Measurements from ENCODE around the gene ARX.

Gene ARX

DNA sequence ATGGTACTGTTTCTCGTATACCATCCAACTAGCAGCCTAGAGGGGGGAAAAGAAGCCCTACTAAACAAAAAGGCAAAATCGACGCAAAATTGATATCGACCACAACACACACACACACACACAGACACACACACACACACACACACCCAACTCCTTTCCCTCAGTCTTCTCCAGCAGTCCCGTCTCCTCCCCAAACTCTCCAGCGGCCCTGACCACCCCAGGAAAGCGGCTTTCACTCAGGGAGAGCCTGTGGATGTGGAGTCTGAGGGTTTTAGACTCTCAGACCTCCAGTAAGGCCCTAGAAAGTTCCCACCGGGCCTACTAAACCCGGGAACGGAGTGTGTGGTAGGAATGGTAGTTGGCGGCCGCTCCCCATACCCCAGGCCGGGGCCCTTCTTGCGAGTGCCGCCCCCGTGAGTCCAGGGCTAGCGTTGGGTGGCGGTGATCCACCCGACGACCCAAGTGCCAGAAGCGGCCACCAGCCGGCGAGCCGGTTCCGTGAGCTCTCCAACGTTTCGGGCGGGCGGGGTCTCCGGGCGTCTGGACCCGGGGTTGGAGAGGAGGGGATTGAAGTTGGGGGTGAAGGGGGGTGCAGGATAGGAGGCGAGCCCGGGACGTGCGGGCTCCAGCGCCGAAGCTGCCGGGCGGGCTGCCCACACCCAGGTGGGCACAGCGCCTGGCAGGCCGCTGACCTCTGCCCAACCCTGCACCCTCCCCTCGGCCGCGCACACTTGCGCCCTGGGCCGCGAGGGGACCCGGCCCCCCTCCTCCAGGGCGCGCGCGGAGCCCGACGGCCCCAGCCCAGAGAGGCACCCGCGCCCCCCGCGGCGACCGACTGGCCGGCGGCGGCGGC lies 13.7 kb downstream of the ARX start:
- Histone ChIP-seq H3K27ac (ENCODE audit: low read length) (no peak overlapping the region), H3K79me2 (ENCODE audit: low read length) (no peaks in the 10 kb centered on the region), H3K36me3 (replicated peaks; ENCODE audit: insufficient read depth, low read length) (no peaks in the 10 kb centered on the region), H3K27me3 (replicated peaks; ENCODE audit: insufficient read depth, low read length) (peaks cover 4% of the 10 kb centered on the region; the same call in 1 of the 2 replicates), H3K4me2 (ENCODE audit: low read depth, low read length) (no peak overlapping the region), H3F3A (ENCODE audit: insufficient read depth, low read length) (no peaks in the 10 kb centered on the region), H4K20me1 (ENCODE audit: insufficient read depth, low read length) (no peaks in the 10 kb centered on the region), H2AFZ (ENCODE audit: low read length) (no peak overlapping the region), H3K4me1 (ENCODE audit: low read length) (no peaks in the 10 kb centered on the region), H3K9ac (ENCODE audit: low read length) (no peak overlapping the region), H3K4me3 (ENCODE audit: low read length) (no peak overlapping the region), H3K9me3 (replicated peaks; ENCODE audit: insufficient read depth, low read length) (no peaks in the 10 kb centered on the region), H3K9me2 (replicated peaks; ENCODE audit: insufficient read depth, low read length) (no peaks in the 10 kb centered on the region)
- TF ChIP-seq EZH2phosphoT487 (IDR thresholded peaks at IDR 0.05; ENCODE audit: low read length) (no peak), EZH2 (optimal IDR thresholded peaks at IDR 0.05; ENCODE audit: low read depth, low read length) (no peak)
- TF ChIP-seq, protein P1, sequence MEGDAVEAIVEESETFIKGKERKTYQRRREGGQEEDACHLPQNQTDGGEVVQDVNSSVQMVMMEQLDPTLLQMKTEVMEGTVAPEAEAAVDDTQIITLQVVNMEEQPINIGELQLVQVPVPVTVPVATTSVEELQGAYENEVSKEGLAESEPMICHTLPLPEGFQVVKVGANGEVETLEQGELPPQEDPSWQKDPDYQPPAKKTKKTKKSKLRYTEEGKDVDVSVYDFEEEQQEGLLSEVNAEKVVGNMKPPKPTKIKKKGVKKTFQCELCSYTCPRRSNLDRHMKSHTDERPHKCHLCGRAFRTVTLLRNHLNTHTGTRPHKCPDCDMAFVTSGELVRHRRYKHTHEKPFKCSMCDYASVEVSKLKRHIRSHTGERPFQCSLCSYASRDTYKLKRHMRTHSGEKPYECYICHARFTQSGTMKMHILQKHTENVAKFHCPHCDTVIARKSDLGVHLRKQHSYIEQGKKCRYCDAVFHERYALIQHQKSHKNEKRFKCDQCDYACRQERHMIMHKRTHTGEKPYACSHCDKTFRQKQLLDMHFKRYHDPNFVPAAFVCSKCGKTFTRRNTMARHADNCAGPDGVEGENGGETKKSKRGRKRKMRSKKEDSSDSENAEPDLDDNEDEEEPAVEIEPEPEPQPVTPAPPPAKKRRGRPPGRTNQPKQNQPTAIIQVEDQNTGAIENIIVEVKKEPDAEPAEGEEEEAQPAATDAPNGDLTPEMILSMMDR (IDR thresholded peaks at IDR 0.05; ENCODE audit: low read length), result no peak
- no peak for DNase-seq

DNA sequence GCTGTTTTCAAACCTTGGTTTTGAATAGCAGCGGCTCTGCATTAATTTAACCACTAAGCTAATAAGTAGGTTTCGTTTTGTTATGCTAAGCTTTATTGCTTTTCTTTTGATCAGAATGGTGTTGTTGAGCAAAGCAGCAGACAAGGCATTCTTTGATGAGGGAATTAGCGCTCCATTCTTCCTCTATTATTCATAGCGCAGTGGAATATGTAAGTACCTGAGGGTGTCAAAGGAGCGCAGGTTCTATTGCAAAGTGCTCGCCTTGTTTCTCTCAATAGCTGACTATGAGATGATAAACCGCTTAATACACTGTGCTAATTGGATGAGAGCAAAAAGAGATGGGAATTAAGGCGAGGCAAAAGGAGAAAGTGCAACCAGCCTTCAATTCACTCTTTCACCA lies 16.3 kb downstream of the ARX start:
- no peaks in the 10 kb centered on the region for H3K4me1 ChIP-seq (ENCODE audit: low read length)
- H3K9me3 ChIP-seq (replicated peaks; ENCODE audit: insufficient read depth, low read length), result no peaks in the 10 kb centered on the region
- no peak overlapping the region for H3K4me3 ChIP-seq (ENCODE audit: low read length)
- H3K27ac ChIP-seq (ENCODE audit: low read length), result no peak overlapping the region
- H3K36me3 ChIP-seq (replicated peaks; ENCODE audit: insufficient read depth, low read length), result no peaks in the 10 kb centered on the region
- DNase-seq, result no peak
- no peak overlapping the region for H3K9ac ChIP-seq (ENCODE audit: low read length)
- no peaks in the 10 kb centered on the region for H3K27me3 ChIP-seq (replicated peaks; ENCODE audit: insufficient read depth, low read length)
- no peak overlapping the region for H3K4me2 ChIP-seq (ENCODE audit: low read depth, low read length)
- H3K79me2 ChIP-seq (ENCODE audit: low read length), result no peaks in the 10 kb centered on the region
- no peaks in the 10 kb centered on the region for H3F3A ChIP-seq (ENCODE audit: insufficient read depth, low read length)
- H3K9me2 ChIP-seq (replicated peaks; ENCODE audit: insufficient read depth, low read length), result no peaks in the 10 kb centered on the region
- no peak for TF ChIP-seq EZH2 (optimal IDR thresholded peaks at IDR 0.05; ENCODE audit: low read depth, low read length)
- no peak for TF ChIP-seq EZH2phosphoT487 (IDR thresholded peaks at IDR 0.05; ENCODE audit: low read length)
- TF ChIP-seq, protein P1 (IDR thresholded peaks at IDR 0.05; ENCODE audit: low read length), result no peak
- H2AFZ ChIP-seq (ENCODE audit: low read length), result no peak overlapping the region
- no peaks in the 10 kb centered on the region for H4K20me1 ChIP-seq (ENCODE audit: insufficient read depth, low read length)

DNA sequence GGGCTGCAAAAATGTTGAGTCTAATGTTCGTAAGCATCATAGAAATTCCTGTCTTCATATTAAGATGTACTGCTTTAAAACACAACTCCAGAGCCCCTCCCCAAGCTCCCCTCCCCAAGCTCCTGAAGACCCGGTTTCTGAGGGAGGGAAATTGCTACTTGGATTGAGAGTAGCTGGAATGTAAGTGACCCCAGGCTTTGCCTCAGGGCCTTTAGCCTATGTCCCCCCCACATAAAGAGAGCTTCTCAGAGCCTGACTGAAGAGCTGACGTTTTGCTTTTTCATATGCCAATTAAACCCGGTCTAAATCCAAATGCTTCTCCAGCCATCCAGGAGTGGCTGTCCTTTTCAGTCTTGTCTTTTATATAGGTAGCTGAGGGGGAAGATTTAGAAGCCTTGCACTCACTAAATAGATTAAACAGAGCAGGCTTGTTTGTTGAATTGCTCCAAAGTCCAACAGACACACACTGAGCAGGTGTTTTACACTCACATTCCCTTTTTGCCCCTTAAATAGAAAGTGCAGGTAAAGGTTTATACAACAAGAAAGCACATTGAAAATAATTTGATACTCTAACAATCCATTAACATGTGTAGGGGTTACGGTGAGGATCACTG lies 19.6 kb downstream of the ARX start:
- Histone ChIP-seq H3K9me2 (replicated peaks; ENCODE audit: insufficient read depth, low read length) (no peaks in the 10 kb centered on the region), H3F3A (ENCODE audit: insufficient read depth, low read length) (no peaks in the 10 kb centered on the region), H4K20me1 (ENCODE audit: insufficient read depth, low read length) (no peaks in the 10 kb centered on the region), H3K4me2 (ENCODE audit: low read depth, low read length) (no peak overlapping the region), H3K9me3 (replicated peaks; ENCODE audit: insufficient read depth, low read length) (no peaks in the 10 kb centered on the region), H3K4me3 (ENCODE audit: low read length) (no peak overlapping the region), H3K27ac (ENCODE audit: low read length) (no peak overlapping the region), H3K9ac (ENCODE audit: low read length) (no peak overlapping the region), H3K4me1 (ENCODE audit: low read length) (no peaks in the 10 kb centered on the region), H2AFZ (ENCODE audit: low read length) (no peak overlapping the region), H3K79me2 (ENCODE audit: low read length) (no peaks in the 10 kb centered on the region), H3K27me3 (replicated peaks; ENCODE audit: insufficient read depth, low read length) (no peaks in the 10 kb centered on the region), H3K36me3 (replicated peaks; ENCODE audit: insufficient read depth, low read length) (no peaks in the 10 kb centered on the region)
- TF ChIP-seq EZH2 (optimal IDR thresholded peaks at IDR 0.05; ENCODE audit: low read depth, low read length) (no peak), EZH2phosphoT487 (IDR thresholded peaks at IDR 0.05; ENCODE audit: low read length) (no peak)
- TF ChIP-seq, protein P1 (IDR thresholded peaks at IDR 0.05; ENCODE audit: low read length), result no peak
- no peak for DNase-seq
